DOHH2 (cell line): ENCODE results near the gene RAB31.

Experiments used
- EZH2phosphoT487 ChIP-seq: fragments of 200-600 bp; sonication (generic); IDR thresholded peaks from 2 replicates; pipeline ENCODE4 v1.6.1; 2017; ENCODE audit warnings: borderline replicate concordance, mild to moderate bottlenecking, antibody characterized with exemption, low read length, moderate library complexity, mixed read lengths
- TF ChIP-seq, protein P1 (sequence below): fragments of 200-600 bp; sonication (generic); IDR thresholded peaks from one replicate; pipeline ENCODE4 v1.5.1; 2014; ENCODE audit warnings: antibody characterized with exemption, mild to moderate bottlenecking, low read depth, low read length; ENCODE audit not compliant: poor library complexity, severe bottlenecking

DNA sequence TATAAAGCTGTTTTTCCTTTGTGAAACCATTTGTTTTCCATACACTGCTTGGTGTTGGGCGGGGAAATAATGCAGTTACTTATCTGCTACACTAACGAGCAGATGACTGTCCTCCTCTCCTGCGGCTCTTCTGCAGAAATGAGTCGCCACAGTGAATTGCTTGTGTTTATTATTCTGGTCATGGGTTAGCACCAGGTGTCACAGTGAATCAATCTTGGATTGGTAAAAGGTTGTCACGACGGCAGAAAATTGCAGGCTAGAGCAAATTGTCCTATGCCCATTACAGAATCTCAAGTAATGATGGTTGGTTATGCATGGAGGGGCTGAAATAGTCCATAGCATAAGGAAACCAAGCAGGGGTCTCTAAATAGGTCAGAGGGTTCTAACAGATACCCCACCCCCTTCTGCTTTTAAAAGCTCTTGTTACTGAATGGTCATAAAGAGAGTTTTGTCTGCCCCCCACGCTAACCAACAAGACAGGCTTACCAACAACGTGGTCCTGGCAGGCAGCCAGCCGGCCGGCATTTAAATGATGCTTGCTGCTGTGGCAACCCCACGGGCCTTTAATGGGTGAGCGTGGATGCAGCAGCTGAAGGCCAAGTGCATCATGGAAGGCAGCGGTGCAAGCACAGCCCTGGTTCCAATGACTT is 29.5 kb downstream of the RAB31 start:
- TF ChIP-seq EZH2phosphoT487, result no peak
- TF ChIP-seq, protein P1, sequence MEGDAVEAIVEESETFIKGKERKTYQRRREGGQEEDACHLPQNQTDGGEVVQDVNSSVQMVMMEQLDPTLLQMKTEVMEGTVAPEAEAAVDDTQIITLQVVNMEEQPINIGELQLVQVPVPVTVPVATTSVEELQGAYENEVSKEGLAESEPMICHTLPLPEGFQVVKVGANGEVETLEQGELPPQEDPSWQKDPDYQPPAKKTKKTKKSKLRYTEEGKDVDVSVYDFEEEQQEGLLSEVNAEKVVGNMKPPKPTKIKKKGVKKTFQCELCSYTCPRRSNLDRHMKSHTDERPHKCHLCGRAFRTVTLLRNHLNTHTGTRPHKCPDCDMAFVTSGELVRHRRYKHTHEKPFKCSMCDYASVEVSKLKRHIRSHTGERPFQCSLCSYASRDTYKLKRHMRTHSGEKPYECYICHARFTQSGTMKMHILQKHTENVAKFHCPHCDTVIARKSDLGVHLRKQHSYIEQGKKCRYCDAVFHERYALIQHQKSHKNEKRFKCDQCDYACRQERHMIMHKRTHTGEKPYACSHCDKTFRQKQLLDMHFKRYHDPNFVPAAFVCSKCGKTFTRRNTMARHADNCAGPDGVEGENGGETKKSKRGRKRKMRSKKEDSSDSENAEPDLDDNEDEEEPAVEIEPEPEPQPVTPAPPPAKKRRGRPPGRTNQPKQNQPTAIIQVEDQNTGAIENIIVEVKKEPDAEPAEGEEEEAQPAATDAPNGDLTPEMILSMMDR, result no peak
